Endometrial microvascular endothelial cells (primary cell): ENCODE results near the gene C1QTNF4. TPM values are rescaled to one million over a fixed set of nuclear protein-coding genes. Genes with fewer than 3 reads are reported as not detected.

Experiments
- in situ Hi-C: cut with HindIII; loops from 2 replicates; pipeline ENCODE4 v1.10.0; 2017; ENCODE audit warnings: low sequenced_read_pairs, low pct_unique_long_range_greater_than_20kb; ENCODE audit errors: inconsistent ontology term
- total RNA-seq: library from RNA; depleted of rRNA; stranded (reverse); fragments of >200 nt; gene quantifications from one replicate; pipeline ENCODE4 v1.2.3, GENCODE V29; 2015; ENCODE audit errors: inconsistent ontology term

C1QTNF4 gene
- total RNA-seq, 1 donor from 2014 or later, result not detected

DNA sequence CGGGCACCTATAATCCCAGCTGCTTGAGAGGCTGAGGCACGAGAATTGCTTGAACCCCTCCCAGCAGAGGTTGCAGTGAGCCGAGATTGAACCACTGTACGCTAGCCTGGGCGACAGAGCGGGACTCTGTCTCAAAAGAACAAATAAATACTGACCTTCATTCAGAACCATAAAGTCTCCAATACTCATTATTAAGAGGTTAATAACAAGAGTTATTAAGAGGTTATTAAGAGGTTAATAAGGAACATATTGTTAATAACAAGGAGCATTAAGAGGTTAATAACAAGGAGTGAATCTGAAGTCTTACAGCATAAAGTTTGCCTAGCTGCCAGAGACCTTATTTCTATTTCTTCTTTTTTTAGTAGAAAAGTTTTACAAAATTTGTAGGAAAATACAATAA lies 48.9 kb downstream of the C1QTNF4 start:
- in situ Hi-C loops, result no loop called here

DNA sequence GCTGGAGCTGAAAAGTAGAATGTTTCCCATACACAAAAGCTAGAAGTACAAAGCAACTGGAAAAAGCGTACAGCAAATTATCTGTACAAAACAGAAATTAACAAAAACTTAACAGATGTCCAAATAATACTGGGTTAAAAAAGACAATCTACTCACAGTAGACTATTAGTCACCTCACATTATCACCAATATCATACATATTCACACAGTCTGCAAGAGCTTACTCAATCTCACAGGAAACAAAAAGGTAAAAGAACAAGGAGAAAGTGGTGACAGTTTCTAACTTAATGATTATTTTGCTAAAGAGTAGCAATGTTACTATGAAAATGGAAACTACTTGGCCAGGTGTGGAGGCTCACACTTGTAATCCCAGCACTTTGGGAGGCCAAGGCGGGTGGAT lies 53.1 kb downstream of the C1QTNF4 start:
- in situ Hi-C loops, result no loop called here

DNA sequence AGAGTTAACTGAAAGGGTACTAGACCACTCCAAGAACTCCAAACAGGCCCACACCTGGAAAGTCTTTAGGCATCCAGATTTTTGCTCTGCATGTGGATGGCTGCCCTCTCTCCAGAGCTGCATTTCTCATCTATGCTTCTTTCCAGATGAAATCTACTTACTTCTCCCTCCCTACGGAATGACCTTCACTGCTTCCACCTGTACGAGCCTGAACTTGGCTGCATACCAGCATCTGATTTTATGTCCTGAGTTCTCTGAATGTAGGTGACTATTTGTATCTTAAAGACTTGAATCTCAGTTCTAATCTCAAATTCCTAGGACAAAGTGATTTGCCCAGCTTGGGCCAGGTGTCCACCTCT lies 54.6 kb downstream of the C1QTNF4 start:
- in situ Hi-C loops, result no loop called here

Other genes with a start within 250 kb of the C1QTNF4 start
- not detected for gene MYBPC3, start 241.7 kb downstream of the C1QTNF4 start, total RNA-seq
- gene SPI1, start 215.9 kb downstream of the C1QTNF4 start, total RNA-seq, result not detected
- gene SLC39A13, start 185.8 kb downstream of the C1QTNF4 start, total RNA-seq, result 133 TPM
- 238 TPM for gene PSMC3, start 168.0 kb downstream of the C1QTNF4 start, total RNA-seq
- gene RAPSN, start 145.3 kb downstream of the C1QTNF4 start, total RNA-seq, result not detected
- gene CELF1, start 41.3 kb downstream of the C1QTNF4 start, total RNA-seq, result 86.2 TPM
- 107 TPM for gene PTPMT1, start 28.8 kb downstream of the C1QTNF4 start, total RNA-seq
- gene KBTBD4, start 15.4 kb downstream of the C1QTNF4 start, total RNA-seq, result 26.3 TPM
- 78.7 TPM for gene NDUFS3, start 15.3 kb downstream of the C1QTNF4 start, total RNA-seq
- gene FAM180B, start 7.7 kb downstream of the C1QTNF4 start, total RNA-seq, result not detected
- 164 TPM for gene MTCH2, start 48.1 kb upstream of the C1QTNF4 start, total RNA-seq
- not detected for gene AGBL2, start 121.0 kb upstream of the C1QTNF4 start, total RNA-seq
- gene FNBP4, start 172.9 kb upstream of the C1QTNF4 start, total RNA-seq, result 64.0 TPM